ENCODE results near the gene FAT2.

The FAT2 gene

GRCh38 chr5:151620461-151620840 lies 29.3 kb upstream of the FAT2 start:
- no peak for DNase-seq (ENCODE audit: extremely low read depth, low read depth)
- TF ChIP-seq CTCF (IDR thresholded peaks at IDR 0.05; ENCODE audit: low read depth, low read length): no peak

- DNase-seq (ENCODE audit: extremely low read depth, low read depth): no peak
Measured at GRCh38 chr5:151619812-151620460, 28.8 kb upstream of the FAT2 start.

GRCh38 chr5:151618907-151619306 lies 27.8 kb upstream of the FAT2 start:
- no peak for DNase-seq (ENCODE audit: extremely low read depth, low read depth)
- TF ChIP-seq CTCF (IDR thresholded peaks at IDR 0.05; ENCODE audit: low read depth, low read length): no peak

More at GRCh38 chr5:151619812-151620460, 28.8 kb upstream of the FAT2 start:
- TF ChIP-seq CTCF (IDR thresholded peaks at IDR 0.05; ENCODE audit: low read depth, low read length): no peak

GRCh38 chr5:151617841-151618710 lies 26.9 kb upstream of the FAT2 start:
- no peak for TF ChIP-seq CTCF (IDR thresholded peaks at IDR 0.05; ENCODE audit: low read depth, low read length)
- DNase-seq (ENCODE audit: extremely low read depth, low read depth): no peak

- TF ChIP-seq CTCF (IDR thresholded peaks at IDR 0.05; ENCODE audit: low read depth, low read length): no peak
- DNase-seq (ENCODE audit: extremely low read depth, low read depth): no peak
Measured at GRCh38 chr5:151617383-151617840, 26.3 kb upstream of the FAT2 start.

- no peak for DNase-seq (ENCODE audit: extremely low read depth, low read depth)
- no peak for TF ChIP-seq CTCF (IDR thresholded peaks at IDR 0.05; ENCODE audit: low read depth, low read length)
Measured at GRCh38 chr5:151615431-151615830, 24.3 kb upstream of the FAT2 start.

GRCh38 chr5:151614565-151614964 lies 23.4 kb upstream of the FAT2 start:
- no peak for TF ChIP-seq CTCF (IDR thresholded peaks at IDR 0.05; ENCODE audit: low read depth, low read length)
- DNase-seq (ENCODE audit: extremely low read depth, low read depth): no peak

All from AG09319 (cell line).